K562 (cell line): ENCODE measurements around the gene GRIN1. TPM values are rescaled to one million over a fixed set of nuclear protein-coding genes. Genes with fewer than 3 reads are reported as not detected.
A peak's percentile ranks its signal among the peaks of the same experiment; 100 is the strongest.

Experiments used
- BCL6 ChIP-seq: fragments of 250-450 bp; sonication (Bioruptor Pico); IDR thresholded peaks from 2 replicates; pipeline ENCODE4 v1.4.0; 2020
- CEBPZ ChIP-seq: fragments of 150-350 bp; IDR thresholded peaks from 2 replicates; pipeline ENCODE4 v1.6.1; 2014; ENCODE audit warnings: low read depth, mild to moderate bottlenecking, low read length, borderline replicate concordance
- IFI16 ChIP-seq: fragments of 250-450 bp; sonication (Bioruptor Pico); IDR thresholded peaks from 2 replicates; pipeline ENCODE4 v2.1.2; 2022; ENCODE audit warnings: mild to moderate bottlenecking, inconsistent platforms
- SMARCA4 ChIP-seq: fragments of 450-650 bp; IDR thresholded peaks from 2 replicates; pipeline ENCODE4 v1.6.1; 2016
- SPI1 ChIP-seq: IDR thresholded peaks from 2 replicates; pipeline ENCODE4 v1.6.1; 2011; ENCODE audit warnings: low read depth, low read length, control low read depth, borderline replicate concordance
- ZNF507 ChIP-seq: conservative IDR thresholded peaks from 2 replicates; pipeline ENCODE4 v1.6.1; 2017; ENCODE audit warnings: missing genetic modification characterization, missing compliant biosample characterization
- polyA plus RNA-seq, 8 experiments: library from polyadenylated mRNA; depleted of rRNA in 4 of 8; stranded (reverse) in 5 of 8; unstranded in 3 of 8; fragments of >200 nt; fragmentation: Nextera tagmentation in 2 of 8; fragmentation: Illumina TruSeq in 1 of 8; extraction: Ambion mirVana in 2 of 8; extraction: Trizol in 1 of 8; gene quantifications; 2 replicates each; pipeline versions ENCODE4 v1.2.1 to v1.2.3, GENCODE V29; 2011 to 2014; ENCODE audit warnings: inconsistent platforms in 1 of 8, missing spikeins in 1 of 8
- total RNA-seq, 7 experiments: library from RNA; depleted of rRNA in 6 of 7; stranded (reverse); fragments of >200 nt in 6 of 7; fragmentation: Illumina TruSeq in 2 of 7; extraction: Trizol in 2 of 7; gene quantifications; 2 replicates each; pipeline versions ENCODE4 v1.2.1 to v1.2.3, GENCODE V29; 2011 to 2021; ENCODE audit warnings: low replicate concordance in 1 of 7
- TF ChIP-seq, protein P1 (sequence below): fragments of 450-650 bp; formaldehyde crosslinking; conservative IDR thresholded peaks from 2 replicates; pipeline ENCODE4 v1.4.0; 2022; ENCODE audit warnings: mild to moderate bottlenecking, missing genetic modification characterization

The GRIN1 gene
- total and polyA plus RNA-seq, 9 of the 15 experiments (the other 6 are each of a cell fraction or from before 2014, with no cell fraction given), result 0.03 to 0.35 (median 0.16) TPM; not detected in 6

- TF ChIP-seq CEBPZ (peak; percentile 80; the same call in 1 of the 2 replicates), SPI1 (peak; percentile 85; the same call in 1 of the 2 replicates), BCL6 (CRISPR knock-in tag) (no peak), ZNF507 (tag) (no peak), IFI16 (no peak), SMARCA4 (peak; percentile 22; the same call in 1 of the 2 replicates)
- TF ChIP-seq, protein P1, sequence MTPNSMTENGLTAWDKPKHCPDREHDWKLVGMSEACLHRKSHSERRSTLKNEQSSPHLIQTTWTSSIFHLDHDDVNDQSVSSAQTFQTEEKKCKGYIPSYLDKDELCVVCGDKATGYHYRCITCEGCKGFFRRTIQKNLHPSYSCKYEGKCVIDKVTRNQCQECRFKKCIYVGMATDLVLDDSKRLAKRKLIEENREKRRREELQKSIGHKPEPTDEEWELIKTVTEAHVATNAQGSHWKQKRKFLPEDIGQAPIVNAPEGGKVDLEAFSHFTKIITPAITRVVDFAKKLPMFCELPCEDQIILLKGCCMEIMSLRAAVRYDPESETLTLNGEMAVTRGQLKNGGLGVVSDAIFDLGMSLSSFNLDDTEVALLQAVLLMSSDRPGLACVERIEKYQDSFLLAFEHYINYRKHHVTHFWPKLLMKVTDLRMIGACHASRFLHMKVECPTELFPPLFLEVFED (CRISPR knock-in tag), result no peak
These were observed 61.6 kb downstream of the GRIN1 start, which contains the start of gene TPRN (continued) for GRCh38 chr9:137200311-137201204.
